MM.1S (cell line): ENCODE data around the gene CFAP68.

Experiments used
- DNase-seq: peaks from one replicate; pipeline ENCODE4 v3.0.0-alpha.2; 2015
- H2AFZ ChIP-seq: fragments of 300-600 bp; sonication (generic); 2 replicates; pipeline ENCODE4 v1.6.0; 2016; ENCODE audit warnings: antibody characterized with exemption, low read length
- H3F3A ChIP-seq: fragments of 300-600 bp; sonication (generic); 2 replicates; pipeline ENCODE4 v1.6.1; 2016; ENCODE audit warnings: mild to moderate bottlenecking, antibody characterized with exemption, low read length, moderate library complexity, mixed read lengths; ENCODE audit not compliant: insufficient read depth
- H3K27ac ChIP-seq: fragments of 300-600 bp; sonication (generic); 2 replicates; pipeline ENCODE4 v1.5.1; 2016; ENCODE audit warnings: mild to moderate bottlenecking, low read length
- H3K27me3 ChIP-seq: fragments of 300-600 bp; sonication (generic); replicated peaks from 2 replicates; pipeline ENCODE4 v1.6.0; 2016; ENCODE audit warnings: low read length; ENCODE audit not compliant: insufficient read depth
- H3K36me3 ChIP-seq: fragments of 300-600 bp; sonication (generic); replicated peaks from 2 replicates; pipeline ENCODE4 v1.6.1; 2016; ENCODE audit warnings: mild to moderate bottlenecking, low read length, mixed read lengths; ENCODE audit not compliant: insufficient read depth
- H3K4me1 ChIP-seq: fragments of 300-600 bp; sonication (generic); 2 replicates; pipeline ENCODE4 v1.6.1; 2016; ENCODE audit warnings: low read length, mixed read lengths
- H3K4me2 ChIP-seq: fragments of 300-600 bp; sonication (generic); 2 replicates; pipeline ENCODE4 v1.6.0; 2016; ENCODE audit warnings: low read depth, low read length
- H3K4me3 ChIP-seq: fragments of 300-600 bp; sonication (generic); 2 replicates; pipeline ENCODE4 v1.5.1; 2016; ENCODE audit warnings: low read length, mixed read lengths
- H3K79me2 ChIP-seq: fragments of 300-600 bp; sonication (generic); 2 replicates; pipeline ENCODE4 v1.6.1; 2016; ENCODE audit warnings: mixed run types, low read length, mixed read lengths
- H3K9ac ChIP-seq: fragments of 300-600 bp; sonication (generic); 2 replicates; pipeline ENCODE4 v1.6.1; 2016; ENCODE audit warnings: low read length, mixed read lengths
- H3K9me2 ChIP-seq: fragments of 300-600 bp; sonication (generic); replicated peaks from 2 replicates; pipeline ENCODE4 v1.6.1; 2016; ENCODE audit warnings: mild to moderate bottlenecking, low read length, mixed read lengths; ENCODE audit not compliant: insufficient read depth
- H3K9me3 ChIP-seq: fragments of 300-600 bp; sonication (generic); replicated peaks from 2 replicates; pipeline ENCODE4 v1.6.1; 2016; ENCODE audit warnings: mild to moderate bottlenecking, low read length, mixed read lengths; ENCODE audit not compliant: insufficient read depth
- H4K20me1 ChIP-seq: fragments of 300-600 bp; sonication (generic); 2 replicates; pipeline ENCODE4 v1.6.1; 2016; ENCODE audit warnings: mild to moderate bottlenecking, low read length, moderate library complexity, mixed read lengths; ENCODE audit not compliant: insufficient read depth
- EZH2 ChIP-seq: fragments of 300-600 bp; sonication (generic); optimal IDR thresholded peaks from 2 replicates; pipeline ENCODE3; 2017; ENCODE audit warnings: low read depth, mild to moderate bottlenecking, antibody characterized with exemption, low read length, mixed read lengths
- EZH2phosphoT487 ChIP-seq: fragments of 300-600 bp; sonication (generic); IDR thresholded peaks from 2 replicates; pipeline ENCODE4 v1.6.1; 2018; ENCODE audit warnings: antibody characterized with exemption, low read length
- TF ChIP-seq, protein P1 (sequence below): fragments of 300-600 bp; sonication (generic); IDR thresholded peaks from 2 replicates; pipeline ENCODE4 v1.5.1; 2016; ENCODE audit warnings: antibody characterized with exemption, low read length, mixed read lengths

The CFAP68 gene

GRCh38 chr11:111934306-111934705 is 55.0 kb downstream of the CFAP68 start:
- no peaks in the 10 kb centered on the region for H3K79me2 ChIP-seq
- H3K9me3 ChIP-seq = no peaks in the 10 kb centered on the region
- H3F3A ChIP-seq = peaks cover 28% of the 10 kb centered on the region
- no peak overlapping the region for H3K27ac ChIP-seq
- TF ChIP-seq, protein P1, sequence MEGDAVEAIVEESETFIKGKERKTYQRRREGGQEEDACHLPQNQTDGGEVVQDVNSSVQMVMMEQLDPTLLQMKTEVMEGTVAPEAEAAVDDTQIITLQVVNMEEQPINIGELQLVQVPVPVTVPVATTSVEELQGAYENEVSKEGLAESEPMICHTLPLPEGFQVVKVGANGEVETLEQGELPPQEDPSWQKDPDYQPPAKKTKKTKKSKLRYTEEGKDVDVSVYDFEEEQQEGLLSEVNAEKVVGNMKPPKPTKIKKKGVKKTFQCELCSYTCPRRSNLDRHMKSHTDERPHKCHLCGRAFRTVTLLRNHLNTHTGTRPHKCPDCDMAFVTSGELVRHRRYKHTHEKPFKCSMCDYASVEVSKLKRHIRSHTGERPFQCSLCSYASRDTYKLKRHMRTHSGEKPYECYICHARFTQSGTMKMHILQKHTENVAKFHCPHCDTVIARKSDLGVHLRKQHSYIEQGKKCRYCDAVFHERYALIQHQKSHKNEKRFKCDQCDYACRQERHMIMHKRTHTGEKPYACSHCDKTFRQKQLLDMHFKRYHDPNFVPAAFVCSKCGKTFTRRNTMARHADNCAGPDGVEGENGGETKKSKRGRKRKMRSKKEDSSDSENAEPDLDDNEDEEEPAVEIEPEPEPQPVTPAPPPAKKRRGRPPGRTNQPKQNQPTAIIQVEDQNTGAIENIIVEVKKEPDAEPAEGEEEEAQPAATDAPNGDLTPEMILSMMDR = no peak
- TF ChIP-seq EZH2 = no peak
- no peak for TF ChIP-seq EZH2phosphoT487
- H3K4me3 ChIP-seq = no peak overlapping the region
- H3K9ac ChIP-seq = no peak overlapping the region
- no peaks in the 10 kb centered on the region for H3K9me2 ChIP-seq
- H4K20me1 ChIP-seq = no peaks in the 10 kb centered on the region
- H3K27me3 ChIP-seq = no peaks in the 10 kb centered on the region
- DNase-seq = no peak
- H2AFZ ChIP-seq = no peak overlapping the region
- no peaks in the 10 kb centered on the region for H3K36me3 ChIP-seq
- no peak overlapping the region for H3K4me2 ChIP-seq
- H3K4me1 ChIP-seq = peaks cover 27% of the 10 kb centered on the region
